Endothelial cell of umbilical vein (primary cell): ENCODE data around the gene FBXO24. TPM values are rescaled to one million over a fixed set of nuclear protein-coding genes. Genes with fewer than 3 reads are reported as not detected.

ENCODE experiments used
- BruUV-seq: library from RNA; stranded (reverse); fragments of 400-500 nt; replicated peaks from 2 replicates; lab custom pipeline; 2021; lab: Mats Ljungman, UMichigan
- CTCF ChIA-PET: fragments of 300-600, 350-600 bp; sonication (Branson Sonifier 250); formaldehyde crosslinking; loops from one replicate; lab custom pipeline; 2021; ENCODE audit warnings: antibody characterized with exemption, inconsistent platforms; lab: Charles Lee
- POLR2A ChIA-PET: fragments of 300-600, 350-600 bp; sonication (Branson Sonifier 250); formaldehyde crosslinking; loops from one replicate; lab custom pipeline; 2021; ENCODE audit warnings: antibody characterized with exemption, inconsistent platforms; lab: Charles Lee
- DNase-seq: peaks from one replicate; pipeline ENCODE4 v3.0.0-alpha.2; 2011; ENCODE audit warnings: low read depth, low spot score
- FAIRE-seq: peaks from 2 replicates; lab custom pipeline; 2011; peaks lifted over from hg19 to GRCh38; lab: Jason Lieb, UNC
- H2AFZ ChIP-seq: 2 replicates; pipeline ENCODE4 v1.6.0; 2012; ENCODE audit warnings: low read depth, low read length, control low read depth, inconsistent platforms
- H3K27ac ChIP-seq: 2 replicates; pipeline ENCODE4 v1.5.1; 2011; ENCODE audit warnings: low read depth, mild to moderate bottlenecking, control low read depth, low read length, moderate library complexity; ENCODE audit not compliant: insufficient read depth
- H3K27me3 ChIP-seq, 2 experiments: 2 replicates each; pipeline versions ENCODE4 v1.6.0 to v1.6.1; 2011; ENCODE audit warnings: low read length in 2 of 2, mixed read lengths in 1 of 2; ENCODE audit not compliant: control insufficient read depth in 2 of 2, insufficient read depth in 2 of 2
- H3K36me3 ChIP-seq, 2 experiments: 2 replicates in 1 of 2; 3 replicates in 1 of 2; pipeline ENCODE4 v1.5.1; 2011; ENCODE audit warnings: low read length in 2 of 2, mild to moderate bottlenecking in 1 of 2, moderate library complexity in 1 of 2; ENCODE audit not compliant: control insufficient read depth in 2 of 2, insufficient read depth in 2 of 2; ENCODE audit errors: extremely low read depth in 1 of 2
- H3K4me1 ChIP-seq: 3 replicates; pipeline ENCODE4 v1.5.1; 2011; ENCODE audit warnings: mild to moderate bottlenecking, low read length; ENCODE audit not compliant: control insufficient read depth, insufficient read depth; ENCODE audit errors: extremely low read depth
- H3K4me2 ChIP-seq: 2 replicates; pipeline ENCODE4 v1.6.1; 2011; ENCODE audit warnings: low read length, control low read depth, mixed read lengths; ENCODE audit not compliant: insufficient read depth
- H3K4me3 ChIP-seq, 3 experiments: fragments of 200-600 bp in 1 of 3; sonication (generic), shearing (Covaris generic) in 1 of 3; replicated peaks in 1 of 3; 2 replicates each; pipeline ENCODE4 v1.5.1; 2011 to 2016; ENCODE audit warnings: control low read depth in 3 of 3, low read length in 3 of 3, mild to moderate bottlenecking in 2 of 3, inconsistent platforms in 1 of 3, low read depth in 1 of 3, moderate library complexity in 1 of 3; ENCODE audit not compliant: insufficient read depth in 1 of 3
- H3K79me2 ChIP-seq: 2 replicates; pipeline ENCODE4 v1.6.0; 2012; ENCODE audit warnings: low read length, inconsistent platforms; ENCODE audit not compliant: control insufficient read depth, insufficient read depth
- H3K9ac ChIP-seq: replicated peaks from 2 replicates; pipeline ENCODE3; 2011; ENCODE audit warnings: low read length, control low read depth; ENCODE audit not compliant: insufficient read depth; ENCODE audit errors: extremely low read depth
- H3K9me1 ChIP-seq: replicated peaks from 3 replicates; pipeline ENCODE4 v1.6.0; 2011; ENCODE audit warnings: mild to moderate bottlenecking, low read length; ENCODE audit not compliant: control insufficient read depth, insufficient read depth; ENCODE audit errors: extremely low read depth
- H3K9me3 ChIP-seq: replicated peaks from 2 replicates; pipeline ENCODE4 v1.5.1; 2012; ENCODE audit warnings: low read length, inconsistent platforms; ENCODE audit not compliant: control insufficient read depth, insufficient read depth
- H4K20me1 ChIP-seq: replicated peaks from 2 replicates; pipeline ENCODE3; 2011; ENCODE audit warnings: mild to moderate bottlenecking, low read length; ENCODE audit not compliant: control insufficient read depth, insufficient read depth; ENCODE audit errors: extremely low read depth
- FOS ChIP-seq: IDR thresholded peaks from 2 replicates; pipeline ENCODE4 v1.6.1; 2011; ENCODE audit warnings: mild to moderate bottlenecking, low read length, moderate library complexity, borderline replicate concordance; ENCODE audit not compliant: insufficient read depth
- GATA2 ChIP-seq: IDR thresholded peaks from 2 replicates; pipeline ENCODE4 v1.7.0; 2011; ENCODE audit warnings: low read depth, mild to moderate bottlenecking, moderate library complexity, mixed read lengths, low read length; ENCODE audit not compliant: insufficient read length, insufficient read depth
- MYC ChIP-seq: IDR thresholded peaks from one replicate; pipeline ENCODE4 v1.6.1; 2011; ENCODE audit warnings: mild to moderate bottlenecking, low read depth, low read length
- POLR2A ChIP-seq: IDR thresholded peaks from 2 replicates; pipeline ENCODE4 v1.6.1; 2012; ENCODE audit warnings: low read depth, mild to moderate bottlenecking, control low read depth, low read length
- POLR2AphosphoS5 ChIP-seq: IDR thresholded peaks from 2 replicates; pipeline ENCODE4 v1.6.1; 2012; ENCODE audit warnings: low read depth, mild to moderate bottlenecking, control low read depth, low read length, moderate library complexity; ENCODE audit not compliant: insufficient read depth
- dilution Hi-C: fragments of 300-500 bp; cut with MboI; formaldehyde crosslinking; loops from one replicate; pipeline ENCODE4 v1.15.0; 2019; ENCODE audit warnings: low sequenced_read_pairs; ENCODE audit not compliant: extremely low pct_ligation_motif_present
- intact Hi-C: fragments of 100-400 bp; cut with micrococcal nuclease; formaldehyde crosslinking; loops from one replicate; pipeline ENCODE4 v1.10.0; 2022
- polyA plus RNA-seq, 4 experiments: library from polyadenylated mRNA; depleted of rRNA in 3 of 4; stranded (reverse) in 3 of 4; unstranded in 1 of 4; fragments of >200 nt; gene quantifications; 2 replicates each; pipeline versions ENCODE4 v1.2.1 to v1.2.3, GENCODE V29; 2011 to 2012; ENCODE audit warnings: missing spikeins in 1 of 4
- total RNA-seq: library from RNA; stranded (reverse); gene quantifications from 2 replicates; pipeline ENCODE4 v1.2.3, GENCODE V29; 2021
- TF ChIP-seq, protein P1 (sequence below), 2 donors: IDR thresholded peaks; 1 replicate in 1 of 2; 2 replicates in 1 of 2; pipeline ENCODE4 v1.5.1; 2011; ENCODE audit warnings: low read length in 2 of 2, mild to moderate bottlenecking in 2 of 2, moderate library complexity in 2 of 2, control low read depth in 1 of 2, inconsistent platforms in 1 of 2, low read depth in 1 of 2; ENCODE audit not compliant: insufficient read depth in 1 of 2; ENCODE audit errors: extremely low read depth in 1 of 2
- TF ChIP-seq, protein P2 (sequence below): IDR thresholded peaks from 2 replicates; pipeline ENCODE4 v1.6.1; 2011; ENCODE audit not compliant: insufficient read depth, insufficient read length

Gene FBXO24
- total and polyA plus RNA-seq, 2 donors (not counting 3 experiments of a cell fraction or from before 2014, with no cell fraction given): 0.37 to 0.38 TPM

DNA sequence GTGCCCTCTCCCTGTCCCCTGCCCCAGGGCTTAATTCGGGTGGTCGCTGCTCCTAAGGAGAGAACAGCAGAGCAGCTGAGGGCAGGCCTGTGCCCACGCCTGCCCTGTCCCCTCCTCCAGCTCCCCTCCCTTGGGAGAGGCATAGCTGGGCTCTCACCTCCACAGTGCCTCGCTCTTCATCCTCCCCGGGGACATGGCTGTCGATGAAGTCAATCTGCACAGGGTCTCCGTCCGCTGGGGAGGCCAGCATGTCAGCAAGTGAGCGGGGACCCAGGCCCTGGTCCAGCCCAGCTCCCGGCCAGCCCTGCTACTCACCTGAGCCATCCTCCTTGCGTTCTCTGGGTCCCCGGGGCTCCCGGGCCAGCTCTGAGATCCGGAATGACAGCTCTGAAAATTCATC, 8.6 kb upstream of the FBXO24 start:
- no peaks in the 10 kb centered on the region for H3K9me3 ChIP-seq
- H3K27me3 ChIP-seq: no peaks in the 10 kb centered on the region
- H3K9ac ChIP-seq: no peak overlapping the region
- FAIRE-seq (no peak), DNase-seq (no peak)
- BruUV-seq: no TSS peak
- peaks cover under 1% of the 10 kb centered on the region for H3K4me1 ChIP-seq
- ChIA-PET CTCF (interaction anchor here (0.6 to 1.8 kb wide), 4 partner anchors 11 to 256 kb away, joined by 3 to 6 read pairs (median 4); no protein-coding TSS in a partner anchor), POLR2A (interaction anchor here (1.7 kb wide), 1 partner anchor 8 kb away, joined by 6 read pairs; the partner anchor contains the start of genes FBXO24 and LRCH4)
- H3K9me1 ChIP-seq: no peaks in the 10 kb centered on the region
- H3K4me2 ChIP-seq: no peak overlapping the region
- peaks cover 9% of the 10 kb centered on the region for H3K79me2 ChIP-seq
- H3K4me3 ChIP-seq: no peak overlapping the region
- H3K27ac ChIP-seq: no peak overlapping the region
- H4K20me1 ChIP-seq: no peaks in the 10 kb centered on the region
- dilution Hi-C loops (no loop called here), intact Hi-C loops (no loop called here)
- H3K36me3 ChIP-seq: peaks cover 18 to 59% of the 10 kb centered on the region in 2 experiments
- no peak overlapping the region for H2AFZ ChIP-seq
- TF ChIP-seq, protein P1, sequence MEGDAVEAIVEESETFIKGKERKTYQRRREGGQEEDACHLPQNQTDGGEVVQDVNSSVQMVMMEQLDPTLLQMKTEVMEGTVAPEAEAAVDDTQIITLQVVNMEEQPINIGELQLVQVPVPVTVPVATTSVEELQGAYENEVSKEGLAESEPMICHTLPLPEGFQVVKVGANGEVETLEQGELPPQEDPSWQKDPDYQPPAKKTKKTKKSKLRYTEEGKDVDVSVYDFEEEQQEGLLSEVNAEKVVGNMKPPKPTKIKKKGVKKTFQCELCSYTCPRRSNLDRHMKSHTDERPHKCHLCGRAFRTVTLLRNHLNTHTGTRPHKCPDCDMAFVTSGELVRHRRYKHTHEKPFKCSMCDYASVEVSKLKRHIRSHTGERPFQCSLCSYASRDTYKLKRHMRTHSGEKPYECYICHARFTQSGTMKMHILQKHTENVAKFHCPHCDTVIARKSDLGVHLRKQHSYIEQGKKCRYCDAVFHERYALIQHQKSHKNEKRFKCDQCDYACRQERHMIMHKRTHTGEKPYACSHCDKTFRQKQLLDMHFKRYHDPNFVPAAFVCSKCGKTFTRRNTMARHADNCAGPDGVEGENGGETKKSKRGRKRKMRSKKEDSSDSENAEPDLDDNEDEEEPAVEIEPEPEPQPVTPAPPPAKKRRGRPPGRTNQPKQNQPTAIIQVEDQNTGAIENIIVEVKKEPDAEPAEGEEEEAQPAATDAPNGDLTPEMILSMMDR (IDR thresholded peaks at IDR 0.05; ENCODE audit: extremely low read depth in 1 of 2, insufficient read depth in 1 of 2, low read depth in 1 of 2, low read length in 2 of 2): no peak
- TF ChIP-seq POLR2AphosphoS5 (no peak), FOS (no peak), GATA2 (no peak), POLR2A (no peak), MYC (no peak)
- TF ChIP-seq, protein P2, sequence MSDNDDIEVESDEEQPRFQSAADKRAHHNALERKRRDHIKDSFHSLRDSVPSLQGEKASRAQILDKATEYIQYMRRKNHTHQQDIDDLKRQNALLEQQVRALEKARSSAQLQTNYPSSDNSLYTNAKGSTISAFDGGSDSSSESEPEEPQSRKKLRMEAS: no peak
